GM19438 (cell line): ENCODE data around the gene NWD2.
"Not testable (repeated sequence)": the region's sequence is repeated elsewhere in the genome, so short reads cannot be mapped to it uniquely, and the experiment has no call there.

ENCODE experiments used
- ATAC-seq: cut with Tn5 transposase; IDR thresholded peaks from one replicate; pipeline ENCODE4 v1.9.1; 2021; ENCODE audit warnings: low read depth; ENCODE audit not compliant: unreplicated experiment

Gene NWD2

GRCh38 chr4:37244583-37245390 is at the start of gene NWD2:
Gene NWD2 (plus strand): TSS chr4:37244743. CDS start chr4:37245068, 325 bp downstream.
- ATAC-seq: no peak

GRCh38 chr4:37197899-37198298 is 46.6 kb upstream of the NWD2 start:
- ATAC-seq: no peak

- not testable (repeated sequence) for ATAC-seq
These were observed 39.8 kb upstream of the NWD2 start for GRCh38 chr4:37204740-37205139.

GRCh38 chr4:37216209-37216608 is 28.3 kb upstream of the NWD2 start:
- no peak for ATAC-seq

- ATAC-seq: no peak
These were observed 25.3 kb upstream of the NWD2 start for GRCh38 chr4:37219242-37219641.

- ATAC-seq: no peak
These were observed 24.6 kb upstream of the NWD2 start for GRCh38 chr4:37219990-37220389.

- no peak for ATAC-seq
These were observed 23.9 kb upstream of the NWD2 start for GRCh38 chr4:37220685-37221084.

- ATAC-seq: no peak
These were observed 20.8 kb upstream of the NWD2 start for GRCh38 chr4:37223732-37224131.

GRCh38 chr4:37224854-37225253 is 19.7 kb upstream of the NWD2 start:
- ATAC-seq: no peak

- ATAC-seq: no peak
These were observed 18.8 kb upstream of the NWD2 start for GRCh38 chr4:37225778-37226177.

- ATAC-seq: no peak
These were observed 12.2 kb upstream of the NWD2 start for GRCh38 chr4:37232315-37232714.

GRCh38 chr4:37236165-37236564 is 8.4 kb upstream of the NWD2 start:
- no peak for ATAC-seq

- ATAC-seq: no peak
These were observed 2.9 kb upstream of the NWD2 start for GRCh38 chr4:37241647-37242046.

GRCh38 chr4:37243051-37243450 is 1.5 kb upstream of the NWD2 start:
- no peak for ATAC-seq

GRCh38 chr4:37243722-37244582 is 591 bp upstream of the NWD2 start:
- no peak for ATAC-seq

GRCh38 chr4:37245391-37245954 is 930 bp downstream of the NWD2 start:
- no peak for ATAC-seq

- ATAC-seq: no peak
These were observed 2.3 kb downstream of the NWD2 start for GRCh38 chr4:37246891-37247290.

GRCh38 chr4:37258221-37258620 is 13.7 kb downstream of the NWD2 start:
- ATAC-seq: no peak

- ATAC-seq: no peak
These were observed 23.8 kb downstream of the NWD2 start for GRCh38 chr4:37268319-37268718.

GRCh38 chr4:37279121-37279520 is 34.6 kb downstream of the NWD2 start:
- no peak for ATAC-seq

- no peak for ATAC-seq
These were observed 35.5 kb downstream of the NWD2 start for GRCh38 chr4:37279894-37280592.
